Superior temporal gyrus (tissue), 1 donor: ENCODE data around the gene JMJD1C.
"Not testable (repeated sequence)": the region's sequence is repeated elsewhere in the genome, so short reads cannot be mapped to it uniquely, and the experiment has no call there.

Experiments
- DNase-seq: peaks from one replicate; pipeline ENCODE4 v3.0.0-alpha.2; 2016; ENCODE audit errors: extremely low spot score

Gene JMJD1C

DNA sequence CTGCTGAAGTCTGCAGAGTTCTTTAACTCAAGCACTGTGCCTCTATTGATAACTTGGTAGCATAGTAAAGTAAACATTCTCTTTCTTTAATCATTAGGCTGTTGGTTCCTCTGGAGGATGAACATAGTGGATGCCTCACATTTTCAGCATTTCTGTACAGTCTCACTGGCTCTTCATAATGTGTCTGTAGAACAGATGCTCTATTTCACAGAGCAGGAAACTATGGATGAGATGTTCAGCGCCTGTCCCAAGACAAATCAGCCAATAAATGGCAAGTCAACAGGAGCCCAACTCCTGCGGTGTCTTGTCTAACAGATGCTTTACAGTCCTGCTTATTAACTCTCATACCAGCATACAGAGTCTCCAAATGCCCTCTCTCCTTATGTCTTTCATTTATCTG lies 296.2 kb downstream of the JMJD1C start:
- no peak for DNase-seq

DNA sequence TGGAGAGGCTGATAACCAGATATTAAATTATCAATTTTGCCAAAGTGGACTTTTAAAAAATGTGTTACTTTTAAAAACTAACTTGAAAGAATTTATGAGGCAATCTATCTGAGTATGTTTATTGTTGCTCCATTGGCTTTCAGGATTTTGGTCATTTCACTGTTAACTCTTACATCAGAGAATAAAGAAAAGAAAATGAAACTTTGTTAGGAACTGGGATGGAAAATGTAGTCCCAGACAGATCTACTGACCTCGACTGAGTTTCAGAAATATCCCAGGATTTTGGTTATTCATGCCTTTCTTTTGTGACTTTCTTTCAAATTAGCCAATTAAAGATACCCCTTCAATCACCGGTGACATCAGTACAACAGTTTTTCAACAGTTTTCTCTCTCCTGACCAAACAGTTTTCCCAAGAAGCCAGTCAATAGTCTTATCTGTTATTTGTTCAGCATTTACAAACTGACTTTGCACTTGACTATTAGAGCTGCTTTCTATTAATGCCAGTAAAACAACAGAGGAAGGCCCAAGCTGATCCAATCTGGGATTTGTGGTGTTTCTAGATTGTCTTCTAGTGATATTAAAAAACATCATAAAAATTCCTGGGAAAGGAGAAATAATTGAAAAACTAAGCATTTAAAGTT lies 296.8 kb downstream of the JMJD1C start:
- DNase-seq, result no peak

DNA sequence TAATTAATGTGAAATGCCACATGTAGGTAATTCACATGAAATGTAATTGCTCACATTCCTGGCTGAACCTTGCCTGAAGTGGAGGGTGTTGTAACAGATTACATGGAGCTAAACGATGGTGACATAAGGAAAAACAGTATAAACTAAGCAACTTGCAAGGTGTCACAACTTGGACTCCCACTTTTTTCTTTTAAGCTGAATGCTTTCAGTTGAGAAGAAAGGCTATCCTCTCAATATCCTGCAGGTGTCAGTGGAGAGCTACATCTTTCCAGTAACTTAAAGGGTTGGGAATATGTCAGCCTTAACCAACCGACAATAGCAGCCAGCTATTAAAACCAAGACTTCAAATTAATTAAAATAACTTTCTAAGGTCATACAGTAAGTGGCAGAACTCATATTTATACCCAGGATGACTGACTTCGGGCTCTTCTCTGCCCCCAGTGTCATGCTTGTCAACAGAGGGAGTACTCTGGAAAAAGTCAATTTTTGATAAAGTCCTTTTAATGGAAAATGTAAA lies 299.0 kb downstream of the JMJD1C start:
- peak; percentile 89 for DNase-seq

DNA sequence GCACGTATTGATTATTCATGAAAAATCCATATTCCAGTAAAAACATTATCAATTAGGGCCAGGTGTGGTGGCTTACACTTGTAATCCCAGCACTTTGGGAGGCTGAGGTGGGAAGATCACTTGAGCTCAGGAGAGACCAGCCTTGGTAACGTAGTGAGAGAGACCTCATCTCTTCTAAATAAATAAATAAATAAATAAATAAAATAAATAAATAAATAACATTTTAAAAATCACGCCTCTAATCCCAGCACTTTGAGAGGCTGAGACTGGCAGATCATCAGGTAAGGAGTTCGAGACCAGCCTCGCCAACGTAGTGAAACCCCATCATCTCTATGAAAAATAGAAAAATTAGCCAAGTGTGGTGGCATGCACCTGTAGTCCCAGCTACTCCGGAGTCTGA lies 300.5 kb downstream of the JMJD1C start:
- DNase-seq, result no peak

DNA sequence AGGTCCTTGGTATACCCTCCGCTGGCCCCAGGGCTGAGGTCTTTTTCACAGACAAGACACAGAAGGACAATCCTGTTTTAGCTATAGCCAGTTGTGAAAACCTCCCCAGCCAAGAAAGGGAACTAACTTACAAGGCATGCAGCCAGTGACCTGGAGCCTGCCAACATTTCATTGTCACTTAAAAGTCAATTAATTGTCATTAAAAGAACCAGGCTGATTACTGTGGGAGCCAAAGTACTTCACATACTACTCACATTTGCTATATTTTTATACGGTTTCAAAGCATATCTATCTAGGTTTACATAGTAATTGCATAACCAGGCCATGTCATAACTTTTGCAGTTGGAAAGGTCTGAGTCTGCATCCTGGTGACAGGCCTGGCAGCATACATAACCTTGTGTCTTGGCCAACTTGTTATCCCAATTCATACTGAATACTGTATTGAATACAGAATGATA lies 301.6 kb downstream of the JMJD1C start:
- no peak for DNase-seq

DNA sequence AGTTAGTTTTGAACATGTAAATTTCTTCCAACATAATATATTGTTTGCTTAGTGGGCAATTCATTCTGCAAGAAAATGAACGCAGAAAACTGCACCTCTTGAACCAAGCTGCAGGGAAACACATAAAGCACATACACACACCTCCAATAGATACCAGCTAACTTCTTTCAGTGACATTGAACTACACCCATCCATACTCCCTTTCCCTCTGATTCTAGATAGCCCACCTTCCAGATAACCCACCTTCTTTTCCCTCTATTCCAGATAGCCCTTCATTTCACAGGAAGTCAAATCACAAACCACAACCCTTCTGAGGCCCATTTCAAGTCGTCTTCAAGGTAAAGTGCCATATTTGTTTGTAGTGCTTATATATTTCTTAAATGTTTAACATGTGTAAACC lies 304.2 kb downstream of the JMJD1C start:
- no peak for DNase-seq

DNA sequence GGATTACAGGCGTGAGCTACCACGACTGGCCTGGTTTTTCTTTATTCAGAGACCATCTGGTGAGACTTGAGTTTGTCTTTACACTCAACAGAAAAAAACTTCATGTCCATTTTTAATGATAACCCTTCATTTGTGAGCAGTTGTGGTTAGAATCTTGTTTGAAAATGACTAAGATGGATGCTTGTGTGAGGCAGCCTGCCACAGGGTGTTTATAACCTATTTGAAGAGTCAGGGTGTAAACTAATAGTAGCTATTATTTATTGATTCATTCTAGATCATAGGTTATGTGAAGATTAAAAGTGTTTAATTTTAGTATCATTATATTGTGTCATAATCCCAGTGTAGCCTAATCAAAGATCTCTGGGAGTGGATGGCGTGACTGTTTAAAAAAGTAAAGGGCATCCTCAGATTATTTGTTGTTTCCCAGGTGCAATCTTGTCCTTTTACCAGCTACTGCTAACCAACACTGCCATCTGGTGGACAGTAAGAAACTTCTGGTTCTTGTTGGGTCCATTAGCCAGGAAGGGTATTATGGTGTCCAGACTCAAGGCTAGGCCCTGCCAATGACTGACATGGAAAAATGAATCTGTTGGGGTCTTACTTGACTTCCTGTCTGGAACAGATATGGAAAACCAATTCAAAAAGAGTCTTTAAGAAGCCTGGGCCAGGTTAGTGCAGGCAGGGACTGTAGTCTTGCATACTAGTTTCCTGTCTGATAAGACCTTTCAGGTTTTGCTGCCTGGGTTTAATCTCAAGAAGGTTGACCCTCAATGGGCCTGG lies 307.7 kb downstream of the JMJD1C start:
- peak; percentile 90 for DNase-seq

DNA sequence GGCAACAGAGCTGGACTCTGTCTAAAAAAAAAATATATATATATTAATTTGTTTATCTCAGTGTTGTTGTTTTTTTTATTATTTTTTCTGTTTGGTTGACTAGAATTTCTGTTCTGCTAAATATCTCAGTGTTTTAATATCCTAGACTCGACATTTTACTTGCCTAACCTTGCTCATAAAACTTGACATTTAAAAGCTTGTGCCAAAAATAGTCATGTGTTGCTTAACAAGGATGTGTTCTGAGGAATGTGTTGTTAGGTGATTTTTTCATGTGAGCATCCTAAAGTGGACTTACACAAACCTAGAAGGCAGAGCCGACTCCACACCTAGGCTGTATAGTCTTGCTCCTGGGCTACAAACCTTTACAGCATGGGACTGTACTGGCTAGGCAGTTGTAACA lies 309.5 kb downstream of the JMJD1C start:
- no peak for DNase-seq

DNA sequence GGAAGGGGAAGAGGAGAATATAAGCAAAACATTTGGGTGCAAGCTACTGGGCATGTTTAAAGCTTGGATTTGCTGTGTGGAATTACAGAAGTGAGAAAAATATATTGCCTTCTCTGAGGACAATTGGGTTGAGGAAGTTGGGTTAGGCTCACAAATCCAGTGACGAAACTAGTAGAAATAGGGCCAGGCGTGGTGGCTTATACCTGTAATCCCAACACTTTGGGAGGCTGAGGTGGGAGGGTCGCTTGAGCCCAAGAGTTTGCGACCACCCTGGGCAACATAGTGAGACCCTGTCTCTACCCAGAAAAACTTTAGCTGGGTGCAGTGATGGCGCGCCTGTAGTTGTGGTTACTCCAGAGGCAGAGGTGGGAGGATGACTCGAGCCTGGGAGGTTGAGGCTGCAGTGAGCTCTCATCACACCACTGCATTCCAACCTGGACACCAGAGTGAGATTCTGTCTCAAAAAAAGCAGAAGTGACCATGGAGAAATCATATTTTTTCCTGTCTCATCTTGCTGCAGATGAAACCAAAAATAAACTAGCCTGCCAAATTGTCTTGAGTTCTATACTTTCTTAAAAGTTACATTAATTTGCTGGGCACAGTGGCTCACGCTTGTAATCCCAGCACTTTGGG lies 310.3 kb downstream of the JMJD1C start:
- no peak for DNase-seq

DNA sequence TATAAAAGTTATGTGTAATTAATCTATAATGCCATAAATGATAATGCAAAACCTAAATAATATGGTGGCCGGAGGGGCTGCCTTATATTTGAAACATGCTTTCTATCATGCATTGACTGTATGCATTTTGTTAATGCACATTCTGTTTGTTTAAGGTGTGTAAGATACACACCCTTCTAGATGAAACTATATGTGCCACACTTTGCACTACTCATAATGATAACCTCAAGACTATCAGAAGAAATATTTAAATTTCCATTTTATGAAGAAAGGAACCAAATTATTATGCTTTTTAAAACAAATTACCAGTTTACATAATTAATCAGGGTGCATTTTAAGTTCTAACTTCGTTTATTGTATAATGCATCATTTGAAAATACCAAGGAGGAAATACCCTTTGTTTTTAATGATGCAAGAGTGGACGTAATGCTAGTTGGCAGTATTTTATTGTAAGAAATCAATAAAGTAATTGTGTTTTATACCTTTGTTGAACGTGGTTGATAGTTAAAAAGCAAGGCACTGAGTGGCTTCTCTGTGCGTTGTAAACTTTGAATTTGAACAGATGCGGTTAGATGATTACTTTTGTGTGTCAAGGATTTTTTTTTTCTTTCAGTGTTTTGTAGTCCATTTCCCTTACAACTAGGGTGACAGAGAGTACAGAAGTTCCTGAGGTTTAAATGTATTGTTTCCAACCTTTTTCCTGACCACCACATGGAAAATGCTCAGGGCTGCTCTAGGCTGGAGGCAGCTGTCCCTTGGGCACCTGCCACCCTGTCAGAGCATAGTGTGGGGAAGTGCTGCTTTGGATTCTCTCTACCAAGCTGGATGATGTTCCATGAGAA lies 311.0 kb downstream of the JMJD1C start:
- DNase-seq, result no peak

DNA sequence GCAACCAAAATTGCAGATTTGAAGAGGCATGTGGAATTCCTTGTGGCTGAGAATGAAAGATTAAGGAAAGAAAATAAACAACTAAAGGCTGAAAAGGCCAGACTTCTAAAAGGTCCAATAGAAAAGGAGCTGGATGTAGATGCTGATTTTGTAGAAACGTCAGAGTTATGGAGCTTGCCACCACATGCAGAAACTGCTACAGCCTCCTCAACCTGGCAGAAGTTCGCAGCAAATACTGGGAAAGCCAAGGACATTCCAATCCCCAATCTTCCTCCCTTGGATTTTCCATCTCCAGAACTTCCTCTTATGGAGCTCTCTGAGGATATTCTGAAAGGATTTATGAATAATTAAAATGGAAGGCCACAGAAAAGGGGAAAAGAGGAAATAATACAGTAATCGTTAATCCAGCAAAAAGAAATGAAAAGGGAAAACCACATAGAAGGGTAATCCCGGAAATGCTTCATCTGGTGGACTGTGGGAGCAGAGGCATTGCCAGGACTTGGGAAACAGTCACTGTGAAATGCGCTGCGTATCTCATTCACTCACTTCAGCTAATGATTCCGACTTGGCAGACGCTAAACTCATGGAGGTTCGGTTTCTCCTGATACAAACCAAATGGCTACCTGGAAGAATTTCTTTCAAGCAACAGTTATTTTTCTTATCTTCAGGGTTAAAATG lies 311.8 kb downstream of the JMJD1C start:
- DNase-seq, result not testable (repeated sequence)

DNA sequence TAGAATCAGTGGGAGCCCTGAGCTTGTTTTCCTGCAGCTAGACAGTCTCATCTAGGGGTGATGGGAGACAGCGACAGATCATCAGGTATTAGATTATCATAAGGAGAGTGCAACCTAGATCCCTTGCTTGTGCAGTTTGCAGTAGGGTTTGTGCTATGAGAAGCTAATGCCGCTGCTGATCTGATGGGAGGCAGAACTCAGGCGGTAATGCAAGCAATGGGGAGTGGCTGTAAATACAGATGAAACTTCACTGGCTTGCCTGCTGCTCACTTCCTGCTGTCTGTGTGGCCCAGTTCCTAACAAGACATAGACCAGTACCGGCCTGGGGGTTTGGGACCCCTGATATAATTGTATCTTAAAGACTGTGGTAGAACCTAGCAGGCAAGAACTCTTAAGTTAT lies 315.0 kb downstream of the JMJD1C start:
- DNase-seq, result no peak

DNA sequence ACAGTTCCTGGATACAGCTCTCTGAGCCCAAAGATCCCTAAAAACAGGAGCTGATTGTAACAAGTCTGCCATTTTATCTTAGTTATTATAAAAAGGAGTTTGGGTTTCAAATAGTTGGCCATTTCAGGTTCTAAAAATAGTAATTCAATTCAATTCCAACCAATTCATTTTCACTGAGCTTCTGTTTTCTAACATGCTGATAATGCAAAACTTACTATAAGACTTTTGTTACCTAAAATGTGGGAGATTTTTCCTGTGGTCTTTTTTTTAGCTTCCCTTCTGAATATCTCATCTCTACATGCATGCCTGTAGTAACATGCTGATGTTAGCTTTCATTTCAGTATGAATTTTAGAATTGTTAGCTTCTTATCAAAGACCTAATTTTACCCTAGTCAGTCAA lies 319.3 kb downstream of the JMJD1C start:
- DNase-seq, result no peak

DNA sequence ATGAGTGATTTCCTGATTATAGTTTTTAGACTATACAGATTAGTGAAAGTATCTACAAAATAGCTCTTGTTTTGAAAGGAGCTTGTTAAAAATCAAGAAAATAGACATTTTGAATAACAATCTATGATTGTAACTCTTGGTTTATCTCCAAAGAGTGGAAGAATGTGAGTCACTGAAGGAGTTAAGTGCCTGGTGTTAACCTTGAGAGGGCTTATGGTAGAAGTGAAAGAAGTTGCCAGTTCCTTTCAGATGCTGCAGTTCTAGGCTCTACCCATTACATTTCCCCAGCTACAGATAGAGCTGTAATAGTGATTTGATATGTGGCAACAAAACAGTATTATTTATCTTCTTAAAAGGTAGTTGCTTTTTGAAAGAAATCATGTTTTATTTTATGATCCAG lies 320.0 kb downstream of the JMJD1C start:
- no peak for DNase-seq

DNA sequence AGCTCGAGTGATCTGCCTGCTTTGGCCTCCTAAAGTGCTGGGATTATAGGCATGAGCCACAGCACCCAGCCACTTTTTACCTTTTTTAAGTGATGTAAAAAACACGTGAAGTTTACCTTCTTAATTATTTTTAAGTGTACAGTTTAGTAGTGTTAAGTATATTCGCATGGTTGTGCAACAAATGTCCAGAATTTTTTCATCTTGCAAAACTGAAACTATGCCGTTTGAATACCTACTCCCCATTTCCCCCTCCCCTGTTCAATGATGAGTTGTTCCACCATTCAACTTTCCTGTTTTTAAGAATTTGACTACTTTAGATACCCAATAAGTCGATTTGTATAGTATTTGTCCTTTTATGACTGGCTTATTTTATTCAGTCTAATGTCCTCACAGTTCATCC lies 321.8 kb downstream of the JMJD1C start:
- DNase-seq, result no peak

DNA sequence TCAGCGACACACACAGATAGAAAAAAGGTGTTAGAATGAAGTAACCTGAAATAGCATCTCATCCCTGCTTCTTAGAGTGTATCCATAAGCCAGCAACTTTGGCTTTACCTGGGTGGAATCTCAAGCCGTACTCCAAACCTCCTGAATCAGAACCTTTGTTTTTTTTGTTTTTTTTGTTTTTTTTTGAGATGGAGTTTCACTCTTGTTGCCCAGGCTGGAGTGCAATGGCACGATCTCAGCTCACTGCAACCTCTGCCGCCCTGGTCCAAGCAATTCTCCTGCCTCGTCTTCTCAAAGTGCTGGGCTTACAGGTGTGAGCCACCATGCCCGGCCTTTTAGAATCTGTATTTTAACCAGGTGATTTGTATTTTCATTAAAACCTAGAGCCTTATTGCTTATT lies 323.6 kb downstream of the JMJD1C start:
- DNase-seq, result no peak

DNA sequence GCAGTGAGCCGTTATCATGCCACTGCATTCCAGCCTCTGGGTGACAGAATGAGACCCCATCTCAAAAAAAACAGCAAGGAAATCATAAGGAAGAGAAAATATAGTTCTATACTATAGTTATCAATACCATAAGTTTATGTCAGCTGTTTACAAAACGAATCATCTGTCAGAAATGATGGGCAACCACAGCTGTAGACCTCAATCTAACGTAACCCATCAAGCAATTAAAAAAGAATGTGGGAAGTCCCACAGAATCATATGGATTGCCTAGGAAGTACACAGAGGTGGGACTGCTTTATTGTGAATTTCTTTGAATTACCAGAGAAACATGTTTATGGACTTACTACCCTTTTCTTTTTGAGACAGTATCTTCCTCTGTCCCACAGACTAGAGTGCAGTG lies 325.7 kb downstream of the JMJD1C start:
- DNase-seq, result no peak

DNA sequence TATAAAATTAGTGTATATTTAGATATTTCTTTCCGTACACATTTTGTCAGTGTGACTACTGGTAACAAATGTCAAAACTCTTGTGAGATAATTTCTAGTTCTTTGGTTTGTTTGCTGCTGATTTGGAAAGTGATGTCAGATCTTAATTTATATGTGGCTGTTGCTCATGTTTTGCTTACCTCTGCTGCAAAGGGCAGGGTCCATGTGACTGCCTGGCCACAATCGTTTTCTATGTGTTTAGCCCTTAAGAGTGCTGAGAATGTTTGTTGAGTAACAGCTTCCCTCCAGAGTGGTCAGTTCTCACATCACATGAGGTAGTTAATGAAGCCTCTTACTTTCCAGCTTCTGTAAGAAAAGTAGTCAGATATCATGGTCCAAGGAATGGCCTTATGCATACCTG lies 328.5 kb downstream of the JMJD1C start:
- no peak for DNase-seq

DNA sequence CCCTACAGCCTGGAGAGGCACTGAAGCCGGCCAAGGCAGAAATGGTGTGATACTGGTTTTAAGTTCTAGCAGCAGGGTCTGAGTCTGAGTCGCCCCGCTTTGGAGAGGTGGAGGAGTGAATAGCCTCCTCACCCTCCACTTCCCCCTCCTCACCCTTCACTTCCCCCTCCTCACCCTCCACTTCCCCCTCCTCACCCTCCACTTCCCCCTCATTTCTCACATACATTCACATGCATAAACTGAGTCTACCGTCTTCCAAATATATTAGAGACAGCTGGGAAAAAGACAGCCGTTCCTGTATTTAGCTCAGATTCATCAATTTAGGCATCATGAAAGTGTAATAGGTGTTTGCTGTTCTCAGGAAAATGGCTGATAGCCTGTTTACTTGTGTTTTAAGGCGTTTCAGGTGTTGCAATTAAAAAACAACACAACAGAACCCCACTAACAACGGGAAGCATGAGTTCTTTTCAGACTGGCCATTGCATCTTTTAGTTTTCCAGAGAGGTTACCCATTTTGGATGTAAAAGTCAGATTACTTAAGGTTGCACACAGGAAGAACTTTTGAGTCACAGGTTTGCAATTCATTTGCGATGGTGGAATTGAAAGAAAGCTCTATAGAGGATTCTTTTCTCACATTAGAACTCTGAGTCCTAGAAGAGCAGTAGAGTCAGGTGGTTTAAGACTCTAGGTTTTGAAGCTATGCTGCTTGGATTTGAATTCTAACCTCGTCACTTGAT lies 331.8 kb downstream of the JMJD1C start:
- DNase-seq, result no peak

DNA sequence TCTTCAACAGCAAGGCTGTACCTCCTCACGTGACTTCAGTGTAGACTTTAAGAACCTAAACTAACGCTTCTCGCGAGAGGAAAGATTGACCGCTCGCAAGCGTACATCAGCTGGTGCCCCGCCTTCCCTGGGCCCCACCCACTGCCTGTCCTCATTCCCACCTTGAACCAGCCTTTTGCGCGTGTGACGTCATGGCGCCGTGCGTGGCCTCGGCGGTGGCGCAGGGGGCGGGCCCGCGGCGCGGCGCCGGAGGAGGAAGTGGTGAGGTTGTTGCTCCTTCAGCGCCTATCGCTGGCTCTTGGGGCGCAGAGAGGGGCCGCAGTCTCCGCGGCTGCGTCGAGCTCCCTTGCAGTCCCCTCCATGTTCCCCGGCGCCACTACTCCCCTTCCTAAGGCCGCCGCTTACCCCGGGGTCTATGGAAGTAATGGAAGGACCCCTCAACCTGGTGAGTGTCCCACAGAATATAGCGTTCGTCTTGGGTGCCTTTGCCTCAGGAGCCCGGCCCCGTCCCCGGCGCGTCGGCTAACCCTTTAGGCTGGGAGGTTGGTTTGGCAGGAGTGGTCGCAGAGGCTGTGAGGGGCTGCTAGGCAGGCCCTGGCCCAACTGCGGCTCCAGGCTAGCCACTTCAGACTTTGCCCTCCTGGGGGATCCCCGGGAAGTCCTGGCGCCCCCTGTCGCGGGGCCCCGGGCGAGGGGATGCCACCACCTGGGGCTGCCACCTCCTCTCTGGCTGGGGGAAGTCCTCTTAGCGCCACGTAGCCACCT lies 332.5 kb downstream of the JMJD1C start, which contains the start of gene NRBF2:
Gene NRBF2, plus strand, starts transcription at position 273 of the 765 bp plus-strand sequence. Its CDS starts 143 bp downstream, at position 416.
- DNase-seq, result peak; percentile 94
